A673 (cell line): ENCODE measurements around the gene MYOF.

ENCODE experiments used
- CTCF ChIP-seq: fragments of 300-800, 200-600 bp; sonication (generic); conservative IDR thresholded peaks from 2 replicates; pipeline ENCODE4 v1.5.1; 2017; ENCODE audit warnings: low read depth, mild to moderate bottlenecking, antibody characterized with exemption, low read length, moderate library complexity, mixed read lengths
- EZH2 ChIP-seq: fragments of 200-600 bp; sonication (generic); IDR thresholded peaks from 2 replicates; pipeline ENCODE4 v1.6.1; 2017; ENCODE audit warnings: borderline replicate concordance, low read depth, mild to moderate bottlenecking, mixed read lengths, antibody characterized with exemption, low read length; ENCODE audit not compliant: poor library complexity, severe bottlenecking

- TF ChIP-seq CTCF (no peak), EZH2 (no peak)
Observed at GRCh38 chr10:93315246-93315645, 166.9 kb downstream of the MYOF start.
